K562 (cell line): ENCODE measurements around the gene TMEM108. TPM values are rescaled to one million over a fixed set of nuclear protein-coding genes. Genes with fewer than 3 reads are reported as not detected.

ENCODE experiments used
- ATAC-seq: fragments of 200-7000 bp; cut with Tn5 transposase; 3 replicates; pipeline ENCODE4 v1.9.1; 2020; ENCODE audit warnings: moderate library complexity
- BruUV-seq: library from RNA; stranded (reverse); fragments of 400-500 nt; replicated peaks from 2 replicates; lab custom pipeline; 2021; lab: Mats Ljungman, UMichigan
- CTCF ChIA-PET: fragments of 300-600 bp; formaldehyde crosslinking; extraction: SDS; loops from one replicate; lab custom pipeline; 2021; ENCODE audit warnings: low intra/inter-chr PET ratio; lab: Yijun Ruan, JAX
- POLR2A ChIA-PET: fragments of 300-600, 350-650 bp; sonication (Branson Sonifier 250); formaldehyde crosslinking; extraction: SDS; loops from one replicate; lab custom pipeline; 2021; ENCODE audit warnings: antibody characterized with exemption, inconsistent platforms; lab: Yijun Ruan, JAX
- DNase-seq, 4 experiments: peaks; one replicate each; pipeline versions ENCODE4 v3.0.0 to v3.0.0-alpha.2; 2011 to 2018; ENCODE audit warnings: low spot score in 3 of 4, mixed read lengths in 3 of 4; ENCODE audit errors: extremely low read depth in 1 of 4
- FAIRE-seq: peaks from 2 replicates; lab custom pipeline; 2011; peaks lifted over from hg19 to GRCh38; lab: Jason Lieb, UNC
- H2AFZ ChIP-seq: 2 replicates; pipeline ENCODE4 v1.6.0; 2011; ENCODE audit warnings: low read depth, low read length, control low read depth, inconsistent platforms
- H3K27ac ChIP-seq: fragments of 200-600 bp; 3 replicates; pipeline ENCODE4 v1.8.0; 2011; ENCODE audit warnings: low read depth, mild to moderate bottlenecking, control low read depth, inconsistent platforms, low read length, moderate library complexity, mixed read lengths; ENCODE audit errors: extremely low read depth
- H3K27me3 ChIP-seq, 2 experiments: fragments of 300-600 bp in 1 of 2; 2 replicates in 1 of 2; 3 replicates in 1 of 2; pipeline versions ENCODE4 v1.6.0 to v1.8.0; 2011; ENCODE audit warnings: inconsistent platforms in 2 of 2, low read length in 2 of 2, mild to moderate bottlenecking in 1 of 2, mixed read lengths in 1 of 2, moderate library complexity in 1 of 2; ENCODE audit not compliant: control insufficient read depth in 2 of 2, insufficient read depth in 2 of 2
- H3K36me3 ChIP-seq: fragments of 300-600 bp; 3 replicates; pipeline ENCODE4 v1.8.0; 2011; ENCODE audit warnings: mild to moderate bottlenecking, low read length, inconsistent platforms; ENCODE audit not compliant: control insufficient read depth, insufficient read depth
- H3K4me1 ChIP-seq, 2 experiments: fragments of 200-600 bp in 1 of 2; replicated peaks in 1 of 2; 2 replicates in 1 of 2; 3 replicates in 1 of 2; pipeline versions ENCODE4 v1.5.1 to v1.8.0; 2011; ENCODE audit warnings: inconsistent platforms in 2 of 2, low read length in 2 of 2, mild to moderate bottlenecking in 1 of 2, mixed read lengths in 1 of 2, moderate library complexity in 1 of 2; ENCODE audit not compliant: control insufficient read depth in 2 of 2, insufficient read depth in 2 of 2
- H3K4me2 ChIP-seq: 2 replicates; pipeline ENCODE4 v1.6.1; 2011; ENCODE audit warnings: low read length, control low read depth, inconsistent platforms, mixed read lengths; ENCODE audit not compliant: insufficient read depth
- H3K4me3 ChIP-seq: fragments of 200-600 bp; sonication (generic), shearing (Covaris generic); 2 replicates; pipeline ENCODE4 v1.5.1; 2016; ENCODE audit warnings: control low read depth, inconsistent platforms
- H3K79me2 ChIP-seq: fragments of 200-600 bp; 3 replicates; pipeline ENCODE4 v1.8.0; 2011; ENCODE audit warnings: low read length, inconsistent platforms; ENCODE audit not compliant: control insufficient read depth, insufficient read depth
- H3K9ac ChIP-seq, 2 experiments: 2 replicates each; pipeline versions ENCODE4 v1.6.0 to v1.6.1; 2011; ENCODE audit warnings: low read depth in 2 of 2, low read length in 2 of 2, control low read depth in 1 of 2, inconsistent platforms in 1 of 2, mild to moderate bottlenecking in 1 of 2, mixed read lengths in 1 of 2; ENCODE audit not compliant: insufficient read depth in 1 of 2
- H3K9me1 ChIP-seq: one replicate; pipeline ENCODE4 v1.6.0; 2011; ENCODE audit warnings: inconsistent platforms, mild to moderate bottlenecking, low read length, moderate library complexity; ENCODE audit not compliant: control insufficient read depth, insufficient read depth
- H3K9me3 ChIP-seq: replicated peaks from 2 replicates; pipeline ENCODE4 v1.5.1; 2011; ENCODE audit warnings: low read depth, low read length, inconsistent platforms; ENCODE audit not compliant: control insufficient read depth, insufficient read depth
- H4K20me1 ChIP-seq: replicated peaks from 2 replicates; pipeline ENCODE4 v1.6.1; 2011; ENCODE audit warnings: low read length, inconsistent platforms, mixed read lengths; ENCODE audit not compliant: control insufficient read depth, insufficient read depth
- BHLHE40 ChIP-seq: IDR thresholded peaks from 2 replicates; pipeline ENCODE4 v1.6.1; 2011; ENCODE audit warnings: low read length, improper control_type of control experiment
- CCAR2 ChIP-seq: fragments of 200-400 bp; formaldehyde crosslinking; IDR thresholded peaks from 2 replicates; pipeline ENCODE4 v1.6.1; 2017; ENCODE audit warnings: mild to moderate bottlenecking, low read depth, low read length
- COPS2 ChIP-seq: fragments of 450-650 bp; conservative IDR thresholded peaks from 2 replicates; pipeline ENCODE4 v1.6.1; 2016; ENCODE audit warnings: mild to moderate bottlenecking, moderate library complexity
- ESRRA ChIP-seq: fragments of 450-650 bp; IDR thresholded peaks from 2 replicates; pipeline ENCODE4 v1.6.1; 2014; ENCODE audit warnings: low read depth, mild to moderate bottlenecking, moderate library complexity, borderline replicate concordance
- KLF6 ChIP-seq: fragments of 250-450 bp; sonication (Bioruptor Pico); IDR thresholded peaks from 2 replicates; pipeline ENCODE4 v1.4.0; 2020; ENCODE audit warnings: mild to moderate bottlenecking, moderate library complexity, borderline replicate concordance
- MIER1 ChIP-seq: fragments of 450-650 bp; IDR thresholded peaks from 2 replicates; pipeline ENCODE4 v1.6.1; 2016; ENCODE audit warnings: antibody characterized with exemption, mild to moderate bottlenecking, low read depth
- NFE2L1 ChIP-seq: fragments of 450-650 bp; IDR thresholded peaks from 2 replicates; pipeline ENCODE4 v1.6.1; 2016; ENCODE audit warnings: missing genetic modification characterization, low read depth, mild to moderate bottlenecking, missing compliant biosample characterization, moderate library complexity, borderline replicate concordance
- PHB ChIP-seq: fragments of 250-450 bp; sonication (Bioruptor Pico); IDR thresholded peaks from 2 replicates; pipeline ENCODE4 v1.5.0; 2021
- PREB ChIP-seq: sonication (generic); formaldehyde crosslinking; IDR thresholded peaks from 2 replicates; pipeline ENCODE4 v1.8.1; 2023; ENCODE audit warnings: mild to moderate bottlenecking, missing genetic modification reagents
- RBM14 ChIP-seq: fragments of 200-400 bp; formaldehyde crosslinking; IDR thresholded peaks from 2 replicates; pipeline ENCODE4 v1.6.1; 2018; ENCODE audit warnings: low read depth, mild to moderate bottlenecking, low read length, moderate library complexity, borderline replicate concordance; ENCODE audit not compliant: insufficient read depth
- SMARCB1 ChIP-seq: IDR thresholded peaks from 2 replicates; pipeline ENCODE4 v1.6.1; 2011; ENCODE audit warnings: improper control_type of control experiment, low read depth; ENCODE audit not compliant: insufficient read length
- ZKSCAN1 ChIP-seq: fragments of 150-350 bp; IDR thresholded peaks from 2 replicates; pipeline ENCODE4 v1.6.1; 2016; ENCODE audit warnings: low read depth, low read length
- ZNF41 ChIP-seq: fragments of 250-450 bp; sonication (Bioruptor Pico); conservative IDR thresholded peaks from 2 replicates; pipeline ENCODE4 v1.4.0; 2020; ENCODE audit warnings: mild to moderate bottlenecking
- ZNF512 ChIP-seq: IDR thresholded peaks from 2 replicates; pipeline ENCODE4 v1.6.1; 2016; ENCODE audit warnings: missing genetic modification characterization, missing compliant biosample characterization
- ZNF785 ChIP-seq: fragments of 250-450 bp; sonication (Bioruptor Pico); IDR thresholded peaks from 2 replicates; pipeline ENCODE4 v1.4.0; 2020; ENCODE audit warnings: mild to moderate bottlenecking
- ZSCAN32 ChIP-seq: fragments of 450-650 bp; formaldehyde crosslinking; IDR thresholded peaks from 2 replicates; pipeline ENCODE4 v1.4.0; 2020; ENCODE audit warnings: mild to moderate bottlenecking, moderate library complexity
- WGBS: fragments of 100-300 bp; shearing (Covaris generic); methylation state at CpG from one replicate; pipeline ENCODE4 v1.1.6; 2016; ENCODE audit warnings: low coverage, mixed read lengths; ENCODE audit not compliant: insufficient coverage; ENCODE audit errors: missing lambda C conversion rate; 5-methylcytosine and 5-hydroxymethylcytosine counted together
- in situ Hi-C: fragments of 300-500 bp; cut with MboI; formaldehyde crosslinking; loops from 4 replicates; pipeline ENCODE4 v1.15.0; 2018; ENCODE audit warnings: inconsistent platforms, mixed read lengths
- intact Hi-C: fragments of 100-400 bp; cut with micrococcal nuclease; formaldehyde crosslinking; loops from 2 replicates; pipeline ENCODE4 v1.14.2; 2022
- polyA plus RNA-seq, 8 experiments: library from polyadenylated mRNA; depleted of rRNA in 4 of 8; stranded (reverse) in 5 of 8; unstranded in 3 of 8; fragments of >200 nt; fragmentation: Nextera tagmentation in 2 of 8; fragmentation: Illumina TruSeq in 1 of 8; extraction: Ambion mirVana in 2 of 8; extraction: Trizol in 1 of 8; gene quantifications; 2 replicates each; pipeline versions ENCODE4 v1.2.1 to v1.2.3, GENCODE V29; 2011 to 2014; ENCODE audit warnings: inconsistent platforms in 1 of 8, missing spikeins in 1 of 8
- total RNA-seq, 7 experiments: library from RNA; depleted of rRNA in 6 of 7; stranded (reverse); fragments of >200 nt in 6 of 7; fragmentation: Illumina TruSeq in 2 of 7; extraction: Trizol in 2 of 7; gene quantifications; 2 replicates each; pipeline versions ENCODE4 v1.2.1 to v1.2.3, GENCODE V29; 2011 to 2021; ENCODE audit warnings: low replicate concordance in 1 of 7
- TF ChIP-seq, protein P1 (sequence below), 2 experiments: fragments of 450-650 bp; IDR thresholded peaks; 2 replicates each; pipeline ENCODE4 v1.6.1; 2016

Gene TMEM108
- total and polyA plus RNA-seq, 9 of the 15 experiments (the other 6 are each of a cell fraction or from before 2014, with no cell fraction given): 0.65 to 11.1 (median 3.4) TPM

GRCh38 chr3:133168025-133168401, 129.8 kb downstream of the TMEM108 start:
- FAIRE-seq: no peak
- POLR2A ChIA-PET: no interaction called here

More at GRCh38 chr3:133168025-133168401, 129.8 kb downstream of the TMEM108 start:
- DNase-seq (no peak), ATAC-seq (no peak)
- CTCF ChIA-PET: no interaction called here
- BruUV-seq: no TSS peak
- Histone ChIP-seq H3K4me1 (no peaks in the 10 kb centered on the region), H3K9ac (no peak overlapping the region), H3K36me3 (no peaks in the 10 kb centered on the region), H3K4me2 (no peak overlapping the region), H3K4me3 (no peak overlapping the region), H3K27me3 (no peaks in the 10 kb centered on the region), H3K27ac (no peak overlapping the region), H4K20me1 (no peaks in the 10 kb centered on the region), H3K9me1 (no peaks in the 10 kb centered on the region), H3K9me3 (no peaks in the 10 kb centered on the region), H2AFZ (no peak overlapping the region), H3K79me2 (no peaks in the 10 kb centered on the region)
- intact Hi-C loops: no loop called here
- in situ Hi-C loops: no loop called here
- TF ChIP-seq ESRRA: no peak
- TF ChIP-seq CCAR2: no peak
- TF ChIP-seq BHLHE40: no peak
- TF ChIP-seq ZNF785 (CRISPR knock-in tag): no peak
- TF ChIP-seq ZKSCAN1: no peak
- no peak for TF ChIP-seq KLF6
- TF ChIP-seq, protein P1, sequence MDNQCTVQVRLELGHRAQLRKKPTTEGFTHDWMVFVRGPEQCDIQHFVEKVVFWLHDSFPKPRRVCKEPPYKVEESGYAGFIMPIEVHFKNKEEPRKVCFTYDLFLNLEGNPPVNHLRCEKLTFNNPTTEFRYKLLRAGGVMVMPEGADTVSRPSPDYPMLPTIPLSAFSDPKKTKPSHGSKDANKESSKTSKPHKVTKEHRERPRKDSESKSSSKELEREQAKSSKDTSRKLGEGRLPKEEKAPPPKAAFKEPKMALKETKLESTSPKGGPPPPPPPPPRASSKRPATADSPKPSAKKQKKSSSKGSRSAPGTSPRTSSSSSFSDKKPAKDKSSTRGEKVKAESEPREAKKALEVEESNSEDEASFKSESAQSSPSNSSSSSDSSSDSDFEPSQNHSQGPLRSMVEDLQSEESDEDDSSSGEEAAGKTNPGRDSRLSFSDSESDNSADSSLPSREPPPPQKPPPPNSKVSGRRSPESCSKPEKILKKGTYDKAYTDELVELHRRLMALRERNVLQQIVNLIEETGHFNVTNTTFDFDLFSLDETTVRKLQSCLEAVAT (IDR thresholded peaks at IDR 0.05): no peak
- TF ChIP-seq ZSCAN32 (CRISPR knock-in tag): no peak
- no peak for TF ChIP-seq COPS2
- TF ChIP-seq PREB (CRISPR knock-in tag): no peak
- no peak for TF ChIP-seq ZNF512 (tag)
- TF ChIP-seq PHB (CRISPR knock-in tag): no peak
- no peak for TF ChIP-seq MIER1
- TF ChIP-seq SMARCB1: no peak
- TF ChIP-seq RBM14: no peak
- TF ChIP-seq ZNF41 (CRISPR knock-in tag): no peak
- no peak for TF ChIP-seq NFE2L1 (tag)
- 100% methylated on average over 1 of the region's 1 CpG for WGBS
